Mammary epithelial cell (primary cell): Measurements from ENCODE around the gene CUX1.

ENCODE experiments used
- EZH2 ChIP-seq: IDR thresholded peaks from 2 replicates; pipeline ENCODE4 v1.6.1; 2012; ENCODE audit warnings: low read length, inconsistent platforms, borderline replicate concordance
- TF ChIP-seq, protein P1 (sequence below), 2 donors: IDR thresholded peaks in 1 of 2; conservative IDR thresholded peaks in 1 of 2; 2 replicates each; pipeline ENCODE4 v1.5.1; 2011 to 2012; ENCODE audit warnings: inconsistent platforms in 2 of 2, low read length in 2 of 2, mild to moderate bottlenecking in 2 of 2, control low read depth in 1 of 2, low read depth in 1 of 2; ENCODE audit not compliant: insufficient read depth in 1 of 2; ENCODE audit errors: extremely low read depth in 1 of 2

DNA sequence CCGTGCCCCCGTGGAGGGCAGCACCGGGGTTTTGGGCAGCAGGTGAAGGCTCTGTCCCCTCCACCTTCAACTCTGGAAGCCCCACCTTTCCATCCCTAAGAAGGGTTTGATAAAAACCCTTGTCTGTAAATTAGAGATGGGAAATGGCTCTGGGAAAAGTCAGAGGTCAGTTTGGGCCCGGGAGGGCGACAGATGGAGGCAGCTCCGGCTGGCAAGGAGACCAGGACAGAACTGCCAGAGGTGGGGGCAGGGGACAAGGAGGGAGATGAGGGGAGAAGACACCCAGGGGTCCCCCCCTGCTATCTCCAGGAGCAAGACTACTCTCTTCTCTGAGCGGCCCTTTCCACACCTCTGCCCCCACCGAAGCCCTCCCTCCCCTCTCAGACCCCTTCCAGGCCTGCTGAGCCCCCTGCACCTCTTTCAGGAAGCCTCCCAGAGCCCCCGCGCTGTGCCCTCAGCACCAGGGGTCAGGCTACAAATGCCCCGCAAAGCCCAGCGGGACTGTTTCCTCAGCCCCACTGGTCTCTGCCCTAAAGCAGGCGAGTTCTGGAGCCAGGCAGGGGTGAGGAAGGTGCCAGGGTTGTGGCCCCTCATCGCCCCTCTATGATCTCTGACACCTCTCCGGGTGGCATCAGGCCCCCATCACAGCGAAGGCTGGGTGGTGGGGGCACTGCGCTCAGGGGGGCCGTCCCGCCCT, 468.3 kb downstream of the CUX1 start:
- TF ChIP-seq, protein P1, sequence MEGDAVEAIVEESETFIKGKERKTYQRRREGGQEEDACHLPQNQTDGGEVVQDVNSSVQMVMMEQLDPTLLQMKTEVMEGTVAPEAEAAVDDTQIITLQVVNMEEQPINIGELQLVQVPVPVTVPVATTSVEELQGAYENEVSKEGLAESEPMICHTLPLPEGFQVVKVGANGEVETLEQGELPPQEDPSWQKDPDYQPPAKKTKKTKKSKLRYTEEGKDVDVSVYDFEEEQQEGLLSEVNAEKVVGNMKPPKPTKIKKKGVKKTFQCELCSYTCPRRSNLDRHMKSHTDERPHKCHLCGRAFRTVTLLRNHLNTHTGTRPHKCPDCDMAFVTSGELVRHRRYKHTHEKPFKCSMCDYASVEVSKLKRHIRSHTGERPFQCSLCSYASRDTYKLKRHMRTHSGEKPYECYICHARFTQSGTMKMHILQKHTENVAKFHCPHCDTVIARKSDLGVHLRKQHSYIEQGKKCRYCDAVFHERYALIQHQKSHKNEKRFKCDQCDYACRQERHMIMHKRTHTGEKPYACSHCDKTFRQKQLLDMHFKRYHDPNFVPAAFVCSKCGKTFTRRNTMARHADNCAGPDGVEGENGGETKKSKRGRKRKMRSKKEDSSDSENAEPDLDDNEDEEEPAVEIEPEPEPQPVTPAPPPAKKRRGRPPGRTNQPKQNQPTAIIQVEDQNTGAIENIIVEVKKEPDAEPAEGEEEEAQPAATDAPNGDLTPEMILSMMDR (conservative IDR thresholded peaks at IDR 0.05 in 1 of 2, IDR thresholded peaks at IDR 0.05 in 1 of 2; ENCODE audit: extremely low read depth in 1 of 2, insufficient read depth in 1 of 2, low read depth in 1 of 2, low read length in 2 of 2): no peak
- TF ChIP-seq EZH2: no peak
